Cardiac fibroblast (primary cell): ENCODE results near the gene CD3E.
A peak's percentile ranks its signal among the peaks of the same experiment; 100 is the strongest.

ENCODE experiments used
- DNase-seq, 2 donors: peaks; one replicate each; pipeline versions ENCODE4 v3.0.0 to v3.0.0-alpha.2; 2010; ENCODE audit warnings: low read depth in 2 of 2
- H3K4me3 ChIP-seq, 2 donors: replicated peaks in 1 of 2; 1 replicate in 1 of 2; 2 replicates in 1 of 2; pipeline ENCODE4 v1.5.1; 2011; ENCODE audit warnings: low read depth in 2 of 2, low read length in 2 of 2, mild to moderate bottlenecking in 2 of 2, moderate library complexity in 1 of 2
- CTCF ChIP-seq: IDR thresholded peaks from one replicate; pipeline ENCODE4 v1.5.1; 2011; ENCODE audit warnings: low read depth, mild to moderate bottlenecking, low read length, inconsistent platforms

The CD3E gene

DNA sequence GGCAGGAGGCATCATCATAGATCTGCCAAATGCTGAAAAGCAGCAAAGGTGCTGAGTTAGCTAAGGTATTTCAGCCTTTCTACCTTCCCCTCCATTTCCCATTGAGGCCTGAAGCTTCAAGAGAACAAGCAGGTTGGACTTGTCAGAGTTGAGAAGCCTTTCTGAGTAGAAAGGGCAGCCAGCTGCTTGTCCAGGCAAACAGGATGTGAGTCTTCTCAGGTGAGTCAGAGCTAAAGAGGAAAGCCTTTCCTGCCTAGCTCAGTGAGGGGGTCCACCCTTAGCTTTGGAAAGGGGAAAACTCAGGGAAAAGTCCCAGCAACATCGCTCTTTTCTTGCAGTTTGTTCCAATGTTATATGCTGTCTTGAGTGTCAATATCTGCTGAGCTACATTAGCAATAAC, 27.2 kb upstream of the CD3E start:
- no peak overlapping the region for H3K4me3 ChIP-seq
- no peak for TF ChIP-seq CTCF
- DNase-seq = peak; percentile 20 to 77

- no peak for DNase-seq
- no peak for TF ChIP-seq CTCF
- no peak overlapping the region for H3K4me3 ChIP-seq
Observed at GRCh38 chr11:118281284-118281683, 23.2 kb upstream of the CD3E start.

- no peak for DNase-seq
- TF ChIP-seq CTCF = no peak
- no peak overlapping the region for H3K4me3 ChIP-seq
Observed at GRCh38 chr11:118282606-118283005, 21.9 kb upstream of the CD3E start.

DNA sequence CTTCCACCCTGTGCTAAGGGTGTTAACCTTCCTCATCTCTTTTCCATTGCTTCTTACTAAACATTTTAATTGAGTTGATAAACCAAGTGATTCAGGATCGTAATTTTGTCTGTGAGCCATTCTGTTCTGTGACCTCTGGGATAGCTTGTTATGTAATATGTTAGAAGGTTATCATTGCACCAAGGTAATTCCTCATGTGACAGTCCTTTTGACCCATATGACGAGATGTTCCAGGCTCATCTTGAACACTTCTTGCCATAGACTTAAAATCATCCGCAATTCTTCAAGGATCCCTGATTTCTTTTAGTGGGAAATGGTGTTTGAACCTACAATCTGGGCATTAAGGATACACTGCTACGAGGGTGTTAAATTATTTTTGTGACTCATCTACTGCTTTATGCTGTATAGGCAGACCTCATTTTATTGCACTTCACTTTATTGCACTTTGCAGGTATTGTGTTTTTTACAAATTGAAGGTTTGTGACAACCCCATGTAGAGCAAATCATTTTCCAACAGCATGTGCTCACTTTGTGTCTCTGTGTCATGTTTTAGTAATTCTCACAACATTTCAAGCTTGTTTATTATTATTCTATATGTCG, 21.4 kb upstream of the CD3E start:
- DNase-seq = no peak
- TF ChIP-seq CTCF = no peak
- no peak overlapping the region for H3K4me3 ChIP-seq

GRCh38 chr11:118283756-118284350, 20.7 kb upstream of the CD3E start:
- no peak overlapping the region for H3K4me3 ChIP-seq
- no peak for TF ChIP-seq CTCF
- no peak for DNase-seq

DNA sequence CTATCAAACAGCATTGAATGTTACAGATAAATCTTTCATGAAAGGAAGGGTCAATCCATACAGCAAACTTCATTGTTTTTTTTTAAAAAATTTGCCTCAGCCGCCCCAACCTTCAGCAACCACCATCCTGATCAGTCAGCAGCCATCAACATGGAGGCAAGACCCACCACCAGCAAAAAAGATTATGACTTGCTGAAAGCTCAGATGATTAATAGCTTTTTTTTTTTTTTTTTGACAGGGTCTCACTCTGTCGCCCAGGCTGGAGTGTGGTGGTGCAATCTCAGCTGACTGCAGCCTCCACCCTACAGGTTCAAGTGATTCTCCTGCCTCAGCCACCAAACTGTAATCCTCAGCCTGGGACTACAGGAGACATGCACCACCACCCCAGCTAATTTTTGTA, 18.0 kb upstream of the CD3E start:
- TF ChIP-seq CTCF = no peak
- H3K4me3 ChIP-seq = no peak overlapping the region
- no peak for DNase-seq

DNA sequence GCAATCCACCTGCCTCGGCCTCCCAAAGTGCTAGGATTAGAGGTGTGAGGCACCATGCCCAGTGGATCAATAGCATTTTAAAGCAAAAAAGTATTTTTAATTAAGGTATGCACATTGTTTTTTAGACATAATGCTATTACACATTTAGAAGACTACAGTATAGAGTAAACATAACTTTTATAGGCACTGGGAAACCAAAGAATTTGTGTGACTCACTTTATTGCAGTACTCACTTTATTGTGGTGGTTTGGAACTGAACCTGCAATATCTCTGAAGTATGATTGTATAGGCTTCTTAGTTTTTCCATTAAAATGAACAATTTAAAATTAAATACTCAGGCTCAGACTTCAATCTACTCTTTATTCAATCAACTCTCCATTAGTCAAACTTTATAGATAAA, 17.5 kb upstream of the CD3E start:
- DNase-seq = peak in 1 of 2 donors; percentile 59
- no peak overlapping the region for H3K4me3 ChIP-seq
- no peak for TF ChIP-seq CTCF
